DOHH2 (cell line): ENCODE measurements around the gene BSPRY.

Source experiments
- H3F3A ChIP-seq: fragments of 200-600 bp; sonication (generic), shearing (Covaris generic); 2 replicates; pipeline ENCODE4 v1.6.0; 2016; ENCODE audit warnings: antibody characterized with exemption, mild to moderate bottlenecking; ENCODE audit not compliant: control insufficient read depth, insufficient read depth
- H3K27ac ChIP-seq: fragments of 200-600 bp; sonication (generic); 2 replicates; pipeline ENCODE4 v1.5.1; 2014; ENCODE audit warnings: low read depth, mild to moderate bottlenecking, low read length, moderate library complexity
- H3K27me3 ChIP-seq: fragments of 200-600 bp; sonication (generic); 2 replicates; pipeline ENCODE4 v1.6.1; 2014; ENCODE audit warnings: mild to moderate bottlenecking, low read length, mixed read lengths; ENCODE audit not compliant: control insufficient read depth
- H3K36me3 ChIP-seq: fragments of 200-600 bp; sonication (generic); 2 replicates; pipeline ENCODE4 v1.6.1; 2014; ENCODE audit warnings: mild to moderate bottlenecking, low read length, moderate library complexity, mixed read lengths; ENCODE audit not compliant: control insufficient read depth
- H3K4me1 ChIP-seq: fragments of 200-600 bp; sonication (generic); 2 replicates; pipeline ENCODE4 v1.6.1; 2014; ENCODE audit warnings: mild to moderate bottlenecking, low read length, mixed read lengths; ENCODE audit not compliant: control insufficient read depth
- H3K4me2 ChIP-seq: fragments of 200-600 bp; sonication (generic); 2 replicates; pipeline ENCODE4 v1.6.0; 2014; ENCODE audit warnings: mild to moderate bottlenecking, low read length, moderate library complexity
- H3K4me3 ChIP-seq: fragments of 200-600 bp; sonication (generic); 2 replicates; pipeline ENCODE4 v1.5.1; 2014; ENCODE audit warnings: mild to moderate bottlenecking, low read length, mixed read lengths
- H3K79me2 ChIP-seq: fragments of 200-600 bp; sonication (generic); 2 replicates; pipeline ENCODE4 v1.6.1; 2014; ENCODE audit warnings: mild to moderate bottlenecking, low read length, mixed read lengths; ENCODE audit not compliant: control insufficient read depth
- H3K9me2 ChIP-seq: fragments of 200-600 bp; sonication (generic); replicated peaks from 2 replicates; pipeline ENCODE4 v1.6.1; 2014; ENCODE audit warnings: mild to moderate bottlenecking, low read length, mixed read lengths; ENCODE audit not compliant: control insufficient read depth
- H3K9me3 ChIP-seq: fragments of 200-600 bp; sonication (generic); 2 replicates; pipeline ENCODE4 v1.6.1; 2014; ENCODE audit warnings: antibody characterized with exemption, low read length, mixed read lengths; ENCODE audit not compliant: control insufficient read depth, insufficient read depth
- H4K20me1 ChIP-seq: fragments of 200-600 bp; sonication (generic); 2 replicates; pipeline ENCODE4 v1.6.0; 2014; ENCODE audit warnings: low read depth, mild to moderate bottlenecking, antibody characterized with exemption, low read length, moderate library complexity; ENCODE audit not compliant: control insufficient read depth, insufficient read depth
- EZH2phosphoT487 ChIP-seq: fragments of 200-600 bp; sonication (generic); IDR thresholded peaks from 2 replicates; pipeline ENCODE4 v1.6.1; 2017; ENCODE audit warnings: borderline replicate concordance, mild to moderate bottlenecking, antibody characterized with exemption, low read length, moderate library complexity, mixed read lengths
- TF ChIP-seq, protein P1 (sequence below): fragments of 200-600 bp; sonication (generic); IDR thresholded peaks from one replicate; pipeline ENCODE4 v1.5.1; 2014; ENCODE audit warnings: antibody characterized with exemption, mild to moderate bottlenecking, low read depth, low read length; ENCODE audit not compliant: poor library complexity, severe bottlenecking

Gene BSPRY

DNA sequence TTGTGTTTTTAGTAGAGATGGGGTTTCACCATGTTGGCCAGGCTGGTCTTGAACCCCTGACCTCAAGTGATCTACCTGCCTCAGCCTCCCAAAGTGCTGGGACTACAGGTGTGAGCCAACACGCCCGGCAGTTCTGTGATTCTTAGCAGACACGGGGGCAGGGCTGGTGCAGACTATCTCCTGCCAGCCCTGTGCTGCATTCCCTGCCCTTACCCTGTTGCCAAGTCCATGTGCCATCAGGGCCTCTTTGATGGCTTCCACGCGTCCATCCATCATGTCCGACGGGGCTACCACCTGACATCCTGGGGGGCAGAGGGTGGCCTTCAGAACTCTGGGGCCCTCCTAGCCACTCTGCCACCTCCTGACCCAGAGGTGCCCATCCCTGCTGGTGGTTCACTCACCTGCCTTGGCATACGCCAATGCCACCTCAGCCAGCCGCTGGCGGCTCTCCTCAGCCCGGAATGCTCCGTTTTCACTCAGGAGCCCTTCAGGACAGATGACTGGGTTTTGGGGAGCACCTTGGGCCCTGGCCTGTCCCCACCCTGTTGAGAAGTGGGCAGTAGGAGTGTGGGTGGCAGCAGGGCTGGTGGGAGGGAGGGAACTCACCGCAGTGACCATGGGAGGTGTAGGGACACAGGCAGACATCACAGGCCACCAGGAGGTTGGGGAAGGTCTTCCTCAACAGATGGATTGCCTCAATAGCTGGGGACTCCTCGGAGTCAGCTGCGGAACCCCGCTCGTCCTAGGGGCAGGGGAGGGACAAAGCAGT, 41.0 kb downstream of the BSPRY start:
- H3K9me3 ChIP-seq = no peaks in the 10 kb centered on the region
- no peaks in the 10 kb centered on the region for H3K9me2 ChIP-seq
- H3F3A ChIP-seq = no peaks in the 10 kb centered on the region
- no peak for TF ChIP-seq EZH2phosphoT487
- TF ChIP-seq, protein P1, sequence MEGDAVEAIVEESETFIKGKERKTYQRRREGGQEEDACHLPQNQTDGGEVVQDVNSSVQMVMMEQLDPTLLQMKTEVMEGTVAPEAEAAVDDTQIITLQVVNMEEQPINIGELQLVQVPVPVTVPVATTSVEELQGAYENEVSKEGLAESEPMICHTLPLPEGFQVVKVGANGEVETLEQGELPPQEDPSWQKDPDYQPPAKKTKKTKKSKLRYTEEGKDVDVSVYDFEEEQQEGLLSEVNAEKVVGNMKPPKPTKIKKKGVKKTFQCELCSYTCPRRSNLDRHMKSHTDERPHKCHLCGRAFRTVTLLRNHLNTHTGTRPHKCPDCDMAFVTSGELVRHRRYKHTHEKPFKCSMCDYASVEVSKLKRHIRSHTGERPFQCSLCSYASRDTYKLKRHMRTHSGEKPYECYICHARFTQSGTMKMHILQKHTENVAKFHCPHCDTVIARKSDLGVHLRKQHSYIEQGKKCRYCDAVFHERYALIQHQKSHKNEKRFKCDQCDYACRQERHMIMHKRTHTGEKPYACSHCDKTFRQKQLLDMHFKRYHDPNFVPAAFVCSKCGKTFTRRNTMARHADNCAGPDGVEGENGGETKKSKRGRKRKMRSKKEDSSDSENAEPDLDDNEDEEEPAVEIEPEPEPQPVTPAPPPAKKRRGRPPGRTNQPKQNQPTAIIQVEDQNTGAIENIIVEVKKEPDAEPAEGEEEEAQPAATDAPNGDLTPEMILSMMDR = no peak
- no peaks in the 10 kb centered on the region for H4K20me1 ChIP-seq
- no peaks in the 10 kb centered on the region for H3K27me3 ChIP-seq
- no peak overlapping the region for H3K4me3 ChIP-seq
- H3K4me1 ChIP-seq = no peaks in the 10 kb centered on the region
- H3K79me2 ChIP-seq = no peaks in the 10 kb centered on the region
- H3K27ac ChIP-seq = no peak overlapping the region
- H3K4me2 ChIP-seq = no peak overlapping the region
- H3K36me3 ChIP-seq = peaks cover 5% of the 10 kb centered on the region; the same call in 1 of the 2 replicates

DNA sequence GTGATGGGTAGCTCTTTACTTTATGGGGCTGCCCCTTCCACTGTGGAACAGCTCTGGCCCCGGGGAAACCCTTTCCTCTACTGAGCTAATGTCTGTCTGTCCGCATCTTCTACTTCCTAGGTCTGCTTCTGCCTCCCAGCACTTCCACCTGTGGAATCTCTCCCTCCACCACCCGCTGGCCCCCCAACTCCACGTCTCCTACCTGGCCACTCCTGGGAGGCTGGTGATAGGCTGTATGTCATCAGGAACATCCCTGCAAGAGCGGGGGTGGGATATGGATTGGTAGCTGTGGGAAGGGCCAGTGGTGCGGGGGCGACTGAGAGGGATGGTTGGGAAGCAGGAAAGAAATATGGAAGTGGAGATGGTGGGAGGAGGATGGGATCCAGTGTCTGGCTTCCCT, 42.6 kb downstream of the BSPRY start:
- Histone ChIP-seq H3K27ac (no peak overlapping the region), H3K79me2 (no peaks in the 10 kb centered on the region), H3K9me2 (no peaks in the 10 kb centered on the region), H3F3A (no peaks in the 10 kb centered on the region), H3K36me3 (peaks cover 5% of the 10 kb centered on the region; the same call in 1 of the 2 replicates), H4K20me1 (no peaks in the 10 kb centered on the region), H3K4me3 (no peak overlapping the region), H3K27me3 (no peaks in the 10 kb centered on the region), H3K4me1 (no peaks in the 10 kb centered on the region), H3K4me2 (no peak overlapping the region), H3K9me3 (no peaks in the 10 kb centered on the region)
- TF ChIP-seq, protein P1 = no peak
- no peak for TF ChIP-seq EZH2phosphoT487

DNA sequence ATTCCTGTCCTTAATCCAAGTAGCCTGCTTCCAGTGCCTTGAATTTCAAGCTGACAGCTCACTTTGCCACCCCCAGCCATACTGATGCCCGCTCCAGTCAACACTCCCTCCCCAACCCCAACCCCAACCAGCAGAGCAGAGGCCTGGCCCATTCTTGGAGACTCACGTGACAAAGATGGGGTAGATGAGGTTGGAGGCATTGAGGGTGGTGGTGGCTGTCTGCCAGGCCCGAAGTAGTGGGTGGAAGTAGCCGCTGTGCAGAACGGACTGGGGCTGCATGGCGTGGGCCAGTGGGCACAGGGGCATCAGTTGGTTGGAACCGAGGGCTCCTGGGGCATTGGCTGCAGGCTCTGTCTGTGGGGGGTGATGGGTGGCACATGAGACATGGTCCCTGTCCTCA, 43.9 kb downstream of the BSPRY start:
- no peaks in the 10 kb centered on the region for H3K4me1 ChIP-seq
- H3K4me2 ChIP-seq = no peak overlapping the region
- H3K27ac ChIP-seq = no peak overlapping the region
- no peaks in the 10 kb centered on the region for H4K20me1 ChIP-seq
- no peaks in the 10 kb centered on the region for H3K9me3 ChIP-seq
- H3K9me2 ChIP-seq = no peaks in the 10 kb centered on the region
- H3K79me2 ChIP-seq = no peaks in the 10 kb centered on the region
- H3K36me3 ChIP-seq = peaks cover 5% of the 10 kb centered on the region; the same call in 1 of the 2 replicates
- no peaks in the 10 kb centered on the region for H3F3A ChIP-seq
- no peaks in the 10 kb centered on the region for H3K27me3 ChIP-seq
- TF ChIP-seq, protein P1 = no peak
- no peak for TF ChIP-seq EZH2phosphoT487
- H3K4me3 ChIP-seq = no peak overlapping the region
